Right atrium auricular region (tissue), 2 donors: ENCODE results near the gene TAS2R1. TPM values are rescaled to one million over a fixed set of nuclear protein-coding genes. Genes with fewer than 3 reads are reported as not detected.
"Not testable (repeated sequence)": the region's sequence is repeated elsewhere in the genome, so short reads cannot be mapped to it uniquely, and the experiment has no call there.

ENCODE experiments used
- DNase-seq: peaks from one replicate; pipeline ENCODE4 v3.0.0-alpha.2; 2019; ENCODE audit warnings: low spot score
- H3K27ac ChIP-seq, 2 donors: fragments of 200-600 bp; sonication (generic); 1 replicate in 1 of 2; 2 replicates in 1 of 2; pipeline ENCODE4 v1.5.1; 2016 to 2019
- H3K27me3 ChIP-seq, 2 donors: fragments of 200-600 bp; sonication (generic); one replicate each; pipeline versions ENCODE4 v1.5.1 to v1.6.0; 2017 to 2019
- H3K36me3 ChIP-seq: fragments of 200-600 bp; sonication (generic); one replicate; pipeline ENCODE4 v1.5.1; 2016
- H3K4me1 ChIP-seq, 2 donors: fragments of 200-600 bp; sonication (generic); one replicate each; pipeline versions ENCODE4 v1.5.1 to v1.6.0; 2017 to 2019
- H3K4me3 ChIP-seq, 2 donors: fragments of 200-600 bp; sonication (generic); 1 replicate in 1 of 2; 2 replicates in 1 of 2; pipeline ENCODE4 v1.5.1; 2017 to 2019; ENCODE audit warnings: mild to moderate bottlenecking in 1 of 2, moderate library complexity in 1 of 2
- H3K9me3 ChIP-seq, 2 donors: fragments of 200-600 bp; sonication (generic); one replicate each; pipeline ENCODE4 v1.5.1; 2019
- CTCF ChIP-seq, 2 donors: fragments of 200-600 bp; sonication (generic); IDR thresholded peaks; one replicate each; pipeline ENCODE4 v1.5.1; 2019; ENCODE audit warnings: antibody characterized with exemption in 2 of 2
- total RNA-seq, 2 donors: library from RNA; depleted of rRNA; stranded (reverse); fragments of >200 nt; gene quantifications; one replicate each; pipeline ENCODE4 v1.1.0, GENCODE V29; 2016

TAS2R1 gene
- total RNA-seq, 2 donors from 2014 or later, result not detected

- Histone ChIP-seq H3K27ac (no peak overlapping the region), H3K27me3 (no peaks in the 10 kb centered on the region), H3K4me1 (no peaks in the 10 kb centered on the region), H3K36me3 (no peaks in the 10 kb centered on the region), H3K4me3 (no peak overlapping the region), H3K9me3 (no peaks in the 10 kb centered on the region)
- TF ChIP-seq CTCF (IDR thresholded peaks at IDR 0.05), result no peak
- no peak for DNase-seq
Observed at GRCh38 chr5:9605041-9605838, 24.9 kb downstream of the TAS2R1 start.

- H3K9me3 ChIP-seq, result no peaks in the 10 kb centered on the region
- no peak overlapping the region for H3K4me3 ChIP-seq
- TF ChIP-seq CTCF (IDR thresholded peaks at IDR 0.05), result no peak
- no peak overlapping the region for H3K27ac ChIP-seq
- DNase-seq, result no peak
- no peaks in the 10 kb centered on the region for H3K27me3 ChIP-seq
- no peaks in the 10 kb centered on the region for H3K4me1 ChIP-seq
- H3K36me3 ChIP-seq, result no peaks in the 10 kb centered on the region
Observed at GRCh38 chr5:9604416-9604815, 25.7 kb downstream of the TAS2R1 start.

GRCh38 chr5:9601055-9601739, 29.0 kb downstream of the TAS2R1 start:
- no peak for TF ChIP-seq CTCF (IDR thresholded peaks at IDR 0.05)
- H3K4me1 ChIP-seq, result no peaks in the 10 kb centered on the region
- no peak for DNase-seq

GRCh38 chr5:9599391-9599790, 30.8 kb downstream of the TAS2R1 start:
- Histone ChIP-seq H3K27ac (no peak overlapping the region), H3K36me3 (no peaks in the 10 kb centered on the region), H3K4me3 (no peak overlapping the region), H3K27me3 (no peaks in the 10 kb centered on the region), H3K4me1 (no peaks in the 10 kb centered on the region), H3K9me3 (no peaks in the 10 kb centered on the region)
- DNase-seq, result no peak
- TF ChIP-seq CTCF (IDR thresholded peaks at IDR 0.05), result no peak

More at GRCh38 chr5:9601055-9601739, 29.0 kb downstream of the TAS2R1 start:
- no peaks in the 10 kb centered on the region for H3K27me3 ChIP-seq
- no peaks in the 10 kb centered on the region for H3K9me3 ChIP-seq
- no peak overlapping the region for H3K27ac ChIP-seq
- H3K36me3 ChIP-seq, result no peaks in the 10 kb centered on the region
- H3K4me3 ChIP-seq, result no peak overlapping the region

GRCh38 chr5:9598329-9598728, 31.8 kb downstream of the TAS2R1 start:
- H3K27me3 ChIP-seq, H3K27ac ChIP-seq, H3K36me3 ChIP-seq, H3K4me1 ChIP-seq, H3K9me3 ChIP-seq, DNase-seq, H3K4me3 ChIP-seq: not testable (repeated sequence)

GRCh38 chr5:9597322-9597721, 32.8 kb downstream of the TAS2R1 start:
- H3K27ac ChIP-seq, H3K9me3 ChIP-seq, H3K4me3 ChIP-seq, H3K36me3 ChIP-seq, H3K4me1 ChIP-seq, H3K27me3 ChIP-seq, DNase-seq: not testable (repeated sequence)
